RKO (cell line): ENCODE measurements around the gene ZDHHC18.

Experiments
- DNase-seq: peaks from one replicate; pipeline ENCODE4 v3.0.0-alpha.2; 2016; ENCODE audit warnings: low spot score

ZDHHC18 gene

GRCh38 chr1:26900001-26900814 is 73.7 kb downstream of the ZDHHC18 start, which contains the start of gene GPATCH3:
TSS of gene GPATCH3 (minus strand) at chr1:26900467. CDS start at chr1:26900442, 25 bp downstream.
- peak; percentile 91 for DNase-seq

GRCh38 chr1:26900815-26901511 is 74.5 kb downstream of the ZDHHC18 start:
- no peak for DNase-seq
